ENCODE results near the gene MKRN3.

DNA sequence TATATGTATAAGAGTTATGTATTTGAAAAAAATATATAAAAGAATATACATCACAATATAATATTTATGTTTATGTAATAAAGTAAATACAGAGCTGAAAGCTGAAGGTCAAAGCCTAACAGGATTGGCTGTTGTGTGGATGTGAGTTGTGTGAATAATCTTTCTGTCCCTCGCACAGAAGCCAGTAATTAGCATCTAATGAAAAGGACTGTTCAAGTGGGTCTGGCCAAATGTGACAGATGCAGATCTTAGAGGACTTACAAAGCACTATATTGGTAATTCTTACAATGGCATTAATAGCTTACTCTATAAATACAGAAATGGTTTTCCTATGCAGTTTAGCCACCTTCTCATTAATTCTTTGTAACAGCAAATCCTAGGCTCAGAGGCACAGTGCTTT lies 2.4 kb downstream of the MKRN3 start:
- TF ChIP-seq ZNF274 (IDR thresholded peaks at IDR 0.05; ENCODE audit: low read depth, low read length) (no peak), YY1 (IDR thresholded peaks at IDR 0.05; ENCODE audit: insufficient read depth, insufficient read length) (no peak), SUZ12 (IDR thresholded peaks at IDR 0.05; ENCODE audit: extremely low read depth, insufficient read depth, insufficient read length) (no peak)
